H1 (cell line): ENCODE data around the gene TMEM135. TPM values are rescaled to one million over a fixed set of nuclear protein-coding genes. Genes with fewer than 3 reads are reported as not detected.
A peak's percentile ranks its signal among the peaks of the same experiment; 100 is the strongest.

Experiments used
- CTCF ChIA-PET: fragments of 300-600 bp; sonication (Branson Sonifier 250); formaldehyde crosslinking; loops from one replicate; lab custom pipeline; 2021; ENCODE audit not compliant: partially characterized antibody; lab: Charles Lee
- POLR2A ChIA-PET: fragments of 300-600 bp; sonication (Branson Sonifier 250); formaldehyde crosslinking; loops from one replicate; lab custom pipeline; 2021; ENCODE audit warnings: inconsistent platforms; ENCODE audit not compliant: partially characterized antibody; lab: Charles Lee
- DNase-seq, 2 experiments: peaks; one replicate each; pipeline versions ENCODE4 v3.0.0 to v3.0.0-alpha.2; 2010 to 2022; ENCODE audit warnings: low spot score in 2 of 2, low read depth in 1 of 2, mixed read lengths in 1 of 2
- FAIRE-seq: peaks from 2 replicates; lab custom pipeline; 2011; peaks lifted over from hg19 to GRCh38; lab: Jason Lieb, UNC
- H2AFZ ChIP-seq: 2 replicates; pipeline ENCODE4 v1.8.1; 2012; ENCODE audit warnings: low read length, inconsistent platforms
- H2AK5ac ChIP-seq: 2 replicates; pipeline ENCODE4 v1.6.1; 2013; ENCODE audit warnings: low read depth, low read length
- H2BK120ac ChIP-seq: replicated peaks from 2 replicates; pipeline ENCODE3; 2013; ENCODE audit warnings: low read depth, low read length, inconsistent platforms
- H2BK12ac ChIP-seq: 2 replicates; pipeline ENCODE4 v1.6.1; 2013; ENCODE audit warnings: low read depth, low read length
- H2BK15ac ChIP-seq: 2 replicates; pipeline ENCODE4 v1.6.1; 2013; ENCODE audit warnings: low read length
- H2BK20ac ChIP-seq: 2 replicates; pipeline ENCODE4 v1.6.1; 2013; ENCODE audit warnings: low read length
- H2BK5ac ChIP-seq: 2 replicates; pipeline ENCODE4 v1.6.1; 2013; ENCODE audit warnings: low read depth, low read length
- H3K14ac ChIP-seq: 2 replicates; pipeline ENCODE4 v1.6.1; 2013; ENCODE audit warnings: inconsistent platforms; ENCODE audit not compliant: insufficient read length
- H3K18ac ChIP-seq: 2 replicates; pipeline ENCODE4 v1.6.1; 2013; ENCODE audit warnings: low read length; ENCODE audit errors: extremely low read depth
- H3K23ac ChIP-seq: 2 replicates; pipeline ENCODE4 v1.6.1; 2013; ENCODE audit warnings: inconsistent platforms; ENCODE audit not compliant: insufficient read length
- H3K23me2 ChIP-seq: 2 replicates; pipeline ENCODE4 v1.6.1; 2013; ENCODE audit warnings: low read depth, low read length
- H3K27ac ChIP-seq: 2 replicates; pipeline ENCODE4 v1.6.1; 2011; ENCODE audit warnings: low read depth, low read length, inconsistent platforms
- H3K27me3 ChIP-seq, 4 experiments: replicated peaks in 1 of 4; 1 replicate in 1 of 4; 2 replicates in 3 of 4; pipeline versions ENCODE4 v1.6.1 to v1.8.1; 2011 to 2013; ENCODE audit warnings: low read length in 3 of 4, mild to moderate bottlenecking in 3 of 4, inconsistent platforms in 2 of 4, mixed read lengths in 2 of 4, moderate library complexity in 1 of 4; ENCODE audit not compliant: control insufficient read depth in 3 of 4, insufficient read depth in 3 of 4; ENCODE audit errors: extremely low read depth in 1 of 4
- H3K36me3 ChIP-seq, 4 experiments: 2 replicates each; pipeline versions ENCODE4 v1.6.1 to v1.8.1; 2011 to 2013; ENCODE audit warnings: mild to moderate bottlenecking in 4 of 4, low read length in 3 of 4, moderate library complexity in 2 of 4, control low read depth in 1 of 4, inconsistent platforms in 1 of 4; ENCODE audit not compliant: insufficient read depth in 4 of 4, control insufficient read depth in 2 of 4
- H3K4ac ChIP-seq: replicated peaks from 2 replicates; pipeline ENCODE3; 2013; ENCODE audit warnings: low read length, low read depth, mixed read lengths, inconsistent platforms; ENCODE audit not compliant: insufficient read length
- H3K4me1 ChIP-seq, 4 experiments: replicated peaks in 1 of 4; 1 replicate in 1 of 4; 2 replicates in 3 of 4; pipeline versions ENCODE4 v1.6.1 to v1.8.1; 2011 to 2013; ENCODE audit warnings: low read length in 3 of 4, inconsistent platforms in 2 of 4, mixed read lengths in 1 of 4; ENCODE audit not compliant: insufficient read depth in 4 of 4, control insufficient read depth in 3 of 4
- H3K4me2 ChIP-seq, 2 experiments: 2 replicates each; pipeline versions ENCODE4 v1.6.1 to v1.8.1; 2011 to 2013; ENCODE audit warnings: low read depth in 2 of 2, low read length in 2 of 2, control low read depth in 1 of 2, inconsistent platforms in 1 of 2, mild to moderate bottlenecking in 1 of 2; ENCODE audit not compliant: insufficient read depth in 1 of 2
- H3K4me3 ChIP-seq, 4 experiments: fragments of 200-600, 300-600 bp in 1 of 4; sonication (generic), shearing (Covaris generic), sonication (Bioruptor Twin) in 1 of 4; 2 replicates each; pipeline versions ENCODE4 v1.5.1 to v1.8.1; 2011 to 2016; ENCODE audit warnings: low read length in 4 of 4, low read depth in 3 of 4, control low read depth in 2 of 4, inconsistent platforms in 2 of 4, mild to moderate bottlenecking in 2 of 4, mixed read lengths in 1 of 4, moderate library complexity in 1 of 4; ENCODE audit not compliant: insufficient read depth in 2 of 4; ENCODE audit errors: extremely low read depth in 1 of 4
- H3K56ac ChIP-seq: replicated peaks from 2 replicates; pipeline ENCODE3; 2013; ENCODE audit warnings: low read depth, mild to moderate bottlenecking, mixed read lengths, low read length, inconsistent platforms; ENCODE audit not compliant: insufficient read length
- H3K79me1 ChIP-seq: 2 replicates; pipeline ENCODE4 v1.6.1; 2013; ENCODE audit warnings: low read depth, low read length, control low read depth
- H3K79me2 ChIP-seq, 2 experiments: 2 replicates each; pipeline versions ENCODE4 v1.6.1 to v1.8.1; 2012 to 2013; ENCODE audit warnings: low read length in 2 of 2, mild to moderate bottlenecking in 2 of 2, inconsistent platforms in 1 of 2; ENCODE audit not compliant: insufficient read depth in 2 of 2, control insufficient read depth in 1 of 2
- H3K9ac ChIP-seq, 4 experiments: replicated peaks in 1 of 4; 1 replicate in 1 of 4; 2 replicates in 3 of 4; pipeline versions ENCODE4 v1.6.1 to v1.8.1; 2011 to 2013; ENCODE audit warnings: low read depth in 3 of 4, low read length in 3 of 4, control low read depth in 2 of 4, mild to moderate bottlenecking in 2 of 4, moderate library complexity in 2 of 4, inconsistent platforms in 1 of 4; ENCODE audit errors: extremely low read depth in 1 of 4
- H3K9me3 ChIP-seq, 2 experiments: 2 replicates each; pipeline versions ENCODE4 v1.6.1 to v1.8.1; 2012 to 2013; ENCODE audit warnings: mild to moderate bottlenecking in 2 of 2, moderate library complexity in 2 of 2, control low read depth in 1 of 2, inconsistent platforms in 1 of 2, low read depth in 1 of 2, low read length in 1 of 2, mixed read lengths in 1 of 2; ENCODE audit not compliant: insufficient read depth in 2 of 2
- H4K20me1 ChIP-seq, 2 experiments: replicated peaks in 1 of 2; 2 replicates each; pipeline versions ENCODE3 to v1.8.1; 2011 to 2013; ENCODE audit warnings: inconsistent platforms in 2 of 2, low read length in 2 of 2, mild to moderate bottlenecking in 1 of 2; ENCODE audit not compliant: insufficient read depth in 2 of 2, control insufficient read depth in 1 of 2
- H4K5ac ChIP-seq: 2 replicates; pipeline ENCODE4 v1.6.1; 2013; ENCODE audit warnings: low read length, low read depth, mixed read lengths, inconsistent platforms; ENCODE audit not compliant: insufficient read length
- H4K8ac ChIP-seq: 2 replicates; pipeline ENCODE4 v1.8.0; 2013; ENCODE audit warnings: mild to moderate bottlenecking, moderate library complexity, low read length, inconsistent platforms; ENCODE audit not compliant: insufficient read depth; ENCODE audit errors: extremely low read depth
- H4K91ac ChIP-seq: replicated peaks from 2 replicates; pipeline ENCODE3; 2013; ENCODE audit warnings: low read length, mixed read lengths, inconsistent platforms; ENCODE audit not compliant: insufficient read length
- POLR2A ChIP-seq, 2 experiments: IDR thresholded peaks; 1 replicate in 1 of 2; 2 replicates in 1 of 2; pipeline ENCODE4 v1.6.1; 2011; ENCODE audit warnings: low read depth in 2 of 2, low read length in 2 of 2, mild to moderate bottlenecking in 2 of 2; ENCODE audit errors: control extremely low read depth in 1 of 2
- RFX5 ChIP-seq: IDR thresholded peaks from 2 replicates; pipeline ENCODE4 v1.6.1; 2011; ENCODE audit warnings: low read depth, low read length, improper control_type of control experiment, borderline replicate concordance
- SAP30 ChIP-seq: fragments of 300-600 bp; sonication (generic); IDR thresholded peaks from 2 replicates; pipeline ENCODE4 v1.7.1; 2012; ENCODE audit warnings: low read length, moderate library complexity, mild to moderate bottlenecking, inconsistent platforms; ENCODE audit not compliant: insufficient read depth, insufficient replicate concordance
- WGBS, 2 experiments: shearing (Covaris generic) in 1 of 2; methylation state at CpG; one replicate each; pipeline versions ENCODE4 v1.1.6 to v1.1.7; 2013 to 2015; ENCODE audit warnings: low lambda C conversion rate in 2 of 2, mixed read lengths in 2 of 2, inconsistent platforms in 1 of 2, low coverage in 1 of 2, missing lambda C conversion rate in 1 of 2; ENCODE audit not compliant: insufficient replicate concordance in 2 of 2, insufficient coverage in 1 of 2, insufficient read length in 1 of 2; ENCODE audit errors: extremely low coverage in 1 of 2, missing lambda C conversion rate in 1 of 2; 5-methylcytosine and 5-hydroxymethylcytosine counted together
- polyA plus RNA-seq, 7 experiments: library from polyadenylated mRNA; depleted of rRNA in 3 of 7; stranded (reverse) in 5 of 7; unstranded in 2 of 7; fragments of >200 nt in 5 of 7; fragments of 200-250 nt in 2 of 7; gene quantifications; 1 replicate in 5 of 7; 2 replicates in 1 of 7; 4 replicates in 1 of 7; pipeline versions ENCODE4 v1.2.1 to v1.2.3, GENCODE V29; 2011 to 2013; ENCODE audit warnings: missing spikeins in 2 of 7, mixed read lengths in 2 of 7
- total RNA-seq: library from RNA; stranded (reverse); fragmentation: NEBNext Ultra II Directional; extraction: Animal tissue kit (Norgen Biotek cat#: 25700); gene quantifications from 2 replicates; pipeline ENCODE4 v1.2.1, GENCODE V29; 2021

TMEM135 gene
- total and polyA plus RNA-seq, 2 of the 8 experiments (the other 6 are each of a cell fraction or from before 2014, with no cell fraction given), result 9.3 to 31.3 TPM

GRCh38 chr11:87038235-87038977 is 672 bp downstream of the TMEM135 start:
- no peak overlapping the region for H3K4ac ChIP-seq
- H2AK5ac ChIP-seq, result no peak overlapping the region
- no peak overlapping the region for H4K8ac ChIP-seq
- H2BK15ac ChIP-seq, result no peak overlapping the region
- H4K91ac ChIP-seq, result no peak overlapping the region
- peak overlapping the region; percentile 54 to 97 (median 84) for H3K4me3 ChIP-seq
- no peaks in the 10 kb centered on the region for H3K79me1 ChIP-seq
- TF ChIP-seq SAP30 (no peak), POLR2A (IDR thresholded peaks at IDR 0.05; ENCODE audit: control extremely low read depth in 1 of 2, low read depth in 2 of 2, low read length in 2 of 2) (peak in 1 of 2 experiments; percentile 10; a peak in 1 of 3 replicates), RFX5 (peak; percentile 74)
- H3K36me3 ChIP-seq, result no peaks in the 10 kb centered on the region; a peak in 1 of 8 replicates
- peak overlapping the region; percentile 60; the same call in 1 of the 2 replicates for H2BK5ac ChIP-seq
- H2BK12ac ChIP-seq, result no peak overlapping the region
- peak overlapping the region; percentile 62 to 84 (median 66); a peak in 5 of 7 replicates for H3K9ac ChIP-seq
- H3K4me2 ChIP-seq, result peak overlapping the region; percentile 79 to 96
- peaks cover 0 to 40% of the 10 kb centered on the region in 2 experiments; a peak in 3 of 4 replicates for H3K79me2 ChIP-seq
- 11% methylated on average over 8 of the region's 9 CpGs; no CpG with 5 or more reads in 1 of the 2 experiments for WGBS, 2 experiments
- DNase-seq (no peak), FAIRE-seq (no peak)
- POLR2A ChIA-PET, result interaction anchor here (1.3 to 1.5 kb wide), 3 partner anchors 8 to 59 kb away, joined by 3 to 7 read pairs (median 4); no protein-coding TSS in a partner anchor
- no peaks in the 10 kb centered on the region for H3K9me3 ChIP-seq
- peak overlapping the region; percentile 73; the same call in 1 of the 2 replicates for H2AFZ ChIP-seq
- H4K20me1 ChIP-seq, result no peaks in the 10 kb centered on the region
- no peak overlapping the region for H3K23ac ChIP-seq
- H3K27ac ChIP-seq, result peak overlapping the region; percentile 62; the same call in 1 of the 2 replicates
- no peak overlapping the region for H2BK20ac ChIP-seq
- peak overlapping the region; percentile 77 for H3K56ac ChIP-seq
- peak overlapping the region; percentile 61 for H4K5ac ChIP-seq
- CTCF ChIA-PET, result interaction anchor here (1.0 to 1.3 kb wide), 2 partner anchors 49 to 251 kb away, joined by 3 read pairs; no protein-coding TSS in a partner anchor
- H3K4me1 ChIP-seq, result peaks cover 0 to 6% (median 4%) of the 10 kb centered on the region in 4 experiments; a peak in 4 of 7 replicates
- H3K14ac ChIP-seq, result no peak overlapping the region
- H3K23me2 ChIP-seq, result peaks cover 11% of the 10 kb centered on the region
- H3K18ac ChIP-seq, result peak overlapping the region; percentile 91
- H3K27me3 ChIP-seq, result no peaks in the 10 kb centered on the region
- no peak overlapping the region for H2BK120ac ChIP-seq
